Right lobe of liver (tissue), 6 donors: ENCODE data around the gene GLRX2. TPM values are rescaled to one million over a fixed set of nuclear protein-coding genes. Genes with fewer than 3 reads are reported as not detected.
"Not testable (repeated sequence)": the region's sequence is repeated elsewhere in the genome, so short reads cannot be mapped to it uniquely, and the experiment has no call there.

Experiments used
- ATAC-seq, 4 donors: fragments of 200-7000 bp; cut with Tn5 transposase; one replicate each; pipeline ENCODE4 v1.9.1; 2020; ENCODE audit warnings: mild to moderate bottlenecking in 4 of 4, moderate library complexity in 4 of 4
- DNase-seq, 3 donors: peaks; one replicate each; pipeline ENCODE4 v3.0.0-alpha.2; 2020
- H3K27ac ChIP-seq, 3 donors: fragments of 200-600 bp; one replicate each; pipeline ENCODE4 v1.8.0; 2022
- H3K27me3 ChIP-seq, 2 donors: fragments of 200-600 bp; one replicate each; pipeline ENCODE4 v1.8.0; 2022
- H3K36me3 ChIP-seq, 4 donors: fragments of 200-600 bp; sonication (generic) in 1 of 4; one replicate each; pipeline versions ENCODE4 v1.5.1 to v1.8.0; 2017 to 2022; ENCODE audit warnings: control low read depth in 1 of 4
- H3K4me1 ChIP-seq, 4 donors: fragments of 200-600 bp; sonication (generic) in 1 of 4; one replicate each; pipeline versions ENCODE4 v1.5.1 to v1.8.0; 2017 to 2022; ENCODE audit warnings: control low read depth in 1 of 4
- H3K4me3 ChIP-seq, 3 donors: fragments of 200-600 bp; one replicate each; pipeline ENCODE4 v1.8.0; 2022
- H3K9me3 ChIP-seq, 4 donors: fragments of 200-600 bp; sonication (generic) in 1 of 4; one replicate each; pipeline versions ENCODE4 v1.5.1 to v1.8.0; 2017 to 2022; ENCODE audit warnings: control low read depth in 1 of 4
- CTCF ChIP-seq, 4 donors: fragments of 200-600 bp in 3 of 4; fragments of 450-650 bp in 1 of 4; IDR thresholded peaks; one replicate each; pipeline versions ENCODE4 v1.5.1 to v1.8.0; 2016 to 2022; ENCODE audit warnings: antibody characterized with exemption in 4 of 4, mild to moderate bottlenecking in 2 of 4
- POLR2A ChIP-seq: fragments of 450-650 bp; IDR thresholded peaks from one replicate; pipeline ENCODE4 v1.6.1; 2017; ENCODE audit warnings: antibody characterized with exemption, mild to moderate bottlenecking
- WGBS: methylation state at CpG from one replicate; pipeline ENCODE4 v1.1.6; 2018; ENCODE audit warnings: low coverage, low lambda C conversion rate; ENCODE audit not compliant: insufficient coverage; ENCODE audit errors: missing lambda C conversion rate; 5-methylcytosine and 5-hydroxymethylcytosine counted together
- intact Hi-C, 2 donors: fragments of 100-400 bp; cut with DNase I; formaldehyde crosslinking; loops; one replicate each; pipeline versions ENCODE4 v1.11.2 to v1.14.1; 2022
- microRNA counts: library from miRNA; unstranded; fragments of <30 nt; microRNA quantifications from one replicate; lab custom pipeline; 2016
- microRNA-seq, 2 donors: library from miRNA; unstranded; fragments of <30 nt; microRNA quantifications; one replicate each; pipeline ENCODE4, GENCODE V29; 2019 to 2020
- small RNA-seq, 2 experiments: library from RNA; depleted of rRNA; stranded (forward); fragments of <200 nt; gene quantifications; one replicate each; pipeline ENCODE3, GENCODE V24; 2016
- total RNA-seq, 6 experiments: library from RNA; depleted of rRNA in 2 of 6; stranded (reverse); fragments of >200 nt in 2 of 6; fragmentation: NEBNext Ultra II Directional in 3 of 6; extraction: Animal tissue kit (Norgen Biotek cat#: 25700) in 3 of 6; gene quantifications; one replicate each; pipeline versions ENCODE4 v1.1.0 to v1.2.4, GENCODE V29; 2016 to 2023
- donor health status: DM: no; HTN: yes; CAD: no.
- donor health status: DM: no; HTN: no; CAD: no.
- donor health status: DM: no; HTN: no; CAD: no.
- donor health status: DM: no; HTN: yes; CAD: no.
- donor health status: DM: no; HTN: yes; CAD: no.

GLRX2 gene
- total RNA-seq, 6 experiments from 2014 or later: 9.5 to 20.1 (median 12.1) TPM

- TF ChIP-seq POLR2A (no peak), CTCF (IDR thresholded peaks at IDR 0.05) (no peak)
- intact Hi-C loops: no loop called here
- Histone ChIP-seq H3K36me3 (no peaks in the 10 kb centered on the region), H3K27me3 (no peaks in the 10 kb centered on the region), H3K9me3 (no peaks in the 10 kb centered on the region), H3K4me3 (peak overlapping the region; percentile 75 to 87 (median 85)), H3K27ac (peak overlapping the region; percentile 86 to 91 (median 91)), H3K4me1 (peaks cover 0 to 26% (median 12%) of the 10 kb centered on the region in 4 donors)
- peak; percentile 25 to 29 (median 26) for ATAC-seq
- 0% methylated on average over 1 of the region's 37 CpGs for WGBS
- DNase-seq: peak in 2 of 3 donors; percentile 36 to 59
Measured at GRCh38 chr1:193058529-193059281, 46.5 kb downstream of the GLRX2 start.

GRCh38 chr1:193054169-193054675 is 51.0 kb downstream of the GLRX2 start:
- no peak overlapping the region for H3K4me3 ChIP-seq
- H3K27ac ChIP-seq: no peak overlapping the region
- H3K36me3 ChIP-seq: peaks cover 0 to 11% (median under 1%) of the 10 kb centered on the region in 4 donors
- no peak for DNase-seq
- TF ChIP-seq CTCF (IDR thresholded peaks at IDR 0.05): no peak
- TF ChIP-seq POLR2A: no peak
- H3K27me3 ChIP-seq: no peaks in the 10 kb centered on the region
- intact Hi-C loops: no loop called here
- 88% methylated on average over 4 of the region's 4 CpGs for whole genome bisulfite sequencing
- no peaks in the 10 kb centered on the region for H3K9me3 ChIP-seq
- no peak for ATAC-seq
- peaks cover 0 to 15% (median 6%) of the 10 kb centered on the region in 4 donors for H3K4me1 ChIP-seq

- H3K9me3 ChIP-seq, H3K27ac ChIP-seq, H3K27me3 ChIP-seq, ATAC-seq, intact Hi-C loops, DNase-seq, H3K4me3 ChIP-seq, H3K4me1 ChIP-seq: not testable (repeated sequence)
- WGBS: 98% methylated on average over 4 of the region's 5 CpGs
- peaks cover 0 to 25% (median 4%) of the 10 kb centered on the region in 4 donors for H3K36me3 ChIP-seq
Measured at GRCh38 chr1:193048913-193049312, 56.3 kb downstream of the GLRX2 start.

MicroRNAs encoded within 50 kb of the gene (microRNA counts, 767-probe panel; counts per million panel counts)
- 237 counts per million for microRNA hsa-miR-1278 (lab: Ali Mortazavi, UCI)

Small RNA genes within 50 kb of the gene (microRNA-seq; reads per million reads assigned to microRNA genes)
- gene MIR1278: 0 reads per million in 2 donors

Small RNA genes within 50 kb of the gene (small RNA-seq; reads per million reads assigned to genes)
- 0 reads per million in 2 experiments for gene MIR1278
- gene SCARNA18B: 0 reads per million in 2 experiments

Other genes with a start within 250 kb of the GLRX2 start
- gene UCHL5, start 46.1 kb downstream of the GLRX2 start, total RNA-seq: 10 to 100 TPM; 11.5 to 28.6 (median 22.3) TPM
- 10 to 100 TPM; 21.3 to 35.9 (median 25.5) TPM for gene RO60, start 45.8 kb downstream of the GLRX2 start, total RNA-seq
- 10 to 100 TPM; 11.1 to 23.8 (median 18.3) TPM for gene CDC73, start 16.6 kb upstream of the GLRX2 start, total RNA-seq
- gene B3GALT2, start 81.2 kb upstream of the GLRX2 start, total RNA-seq: under 1 TPM; 0.09 to 0.50 (median 0.24) TPM